Lower lobe of right lung (tissue), 2 donors: ENCODE measurements around the gene PCDHA3. TPM values are rescaled to one million over a fixed set of nuclear protein-coding genes. Genes with fewer than 3 reads are reported as not detected.

Experiments used
- ATAC-seq, 2 donors: fragments of 200-7000 bp; cut with Tn5 transposase; one replicate each; pipeline ENCODE4 v1.9.1; 2020 to 2022; ENCODE audit warnings: mild to moderate bottlenecking in 2 of 2, moderate library complexity in 2 of 2
- DNase-seq: peaks from one replicate; pipeline ENCODE4 v3.0.0-alpha.2; 2020
- H3K27ac ChIP-seq: fragments of 200-600 bp; one replicate; pipeline ENCODE4 v1.8.0; 2022
- H3K27me3 ChIP-seq: fragments of 200-600 bp; one replicate; pipeline ENCODE4 v1.8.0; 2022; ENCODE audit warnings: low read depth
- H3K36me3 ChIP-seq: fragments of 200-600 bp; one replicate; pipeline ENCODE4 v1.8.0; 2022; ENCODE audit warnings: mild to moderate bottlenecking
- H3K4me1 ChIP-seq: fragments of 200-600 bp; one replicate; pipeline ENCODE4 v1.8.0; 2022
- H3K4me3 ChIP-seq: fragments of 200-600 bp; one replicate; pipeline ENCODE4 v1.8.0; 2022; ENCODE audit warnings: mild to moderate bottlenecking
- H3K9me3 ChIP-seq: fragments of 200-600 bp; one replicate; pipeline ENCODE4 v1.8.0; 2022
- intact Hi-C: fragments of 100-400 bp; cut with DNase I; formaldehyde crosslinking; loops from one replicate; pipeline ENCODE4 v1.11.0; 2022
- long read RNA-seq: library from polyadenylated mRNA; unstranded; transcript quantifications from one replicate; pipeline ENCODE4 v2.0.0, GENCODE V29; 2021
- total RNA-seq: library from RNA; stranded (reverse); fragmentation: NEBNext Ultra II Directional; extraction: Animal tissue kit (Norgen Biotek cat#: 25700); gene quantifications from one replicate; pipeline ENCODE4 v1.2.1, GENCODE V29; 2021
- TF ChIP-seq, protein P1 (sequence below): fragments of 200-600 bp; IDR thresholded peaks from one replicate; pipeline ENCODE4 v1.8.0; 2022; ENCODE audit warnings: antibody characterized with exemption, mild to moderate bottlenecking
- donor health status: DM: no; HTN: yes; CAD: no; lungs with severe emphysema.

The PCDHA3 gene
- 0.77 TPM for total RNA-seq
- long read RNA-seq, result 0 reads

DNA sequence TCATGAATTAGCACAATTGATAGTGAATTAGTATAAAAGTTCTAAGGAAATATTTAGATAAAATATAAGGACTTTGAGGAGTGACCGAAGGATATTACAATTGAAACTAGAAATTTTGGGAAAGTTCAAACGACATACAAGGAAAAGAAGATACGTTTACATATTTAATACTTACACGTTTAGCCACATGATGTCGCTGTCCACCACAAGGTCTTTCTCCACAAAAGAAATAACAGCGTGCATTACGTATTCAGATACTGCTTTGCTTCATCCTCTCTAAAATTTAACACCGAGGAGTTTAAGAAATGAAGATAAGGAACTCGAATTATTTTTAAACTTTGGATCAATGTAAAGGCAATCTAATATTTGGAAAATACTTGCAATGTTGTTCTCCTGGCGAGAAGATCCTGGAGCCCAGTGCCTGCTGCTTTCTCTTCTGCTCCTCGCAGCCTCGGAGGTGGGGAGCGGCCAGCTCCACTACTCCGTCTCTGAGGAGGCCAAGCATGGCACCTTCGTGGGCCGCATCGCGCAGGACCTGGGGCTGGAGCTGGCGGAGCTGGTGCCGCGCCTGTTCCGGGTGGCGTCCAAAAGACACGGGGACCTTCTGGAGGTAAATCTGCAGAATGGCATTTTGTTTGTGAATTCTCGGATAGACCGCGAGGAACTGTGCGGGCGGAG lies at the start of gene PCDHA3:
Gene PCDHA3 (plus strand): TSS at position 242 of the 678 bp plus-strand sequence.
- DNase-seq (no peak), ATAC-seq (no peak)
- Histone ChIP-seq H3K4me3 (peak within 1 kb of the TSS; percentile 39), H3K36me3 (no peaks in the 10 kb centered on the region), H3K27me3 (peaks cover 16% of the 10 kb centered on the region), H3K27ac (no peak within 1 kb of the TSS), H3K9me3 (peaks cover 35% of the 10 kb centered on the region), H3K4me1 (no peaks in the 10 kb centered on the region)
- intact Hi-C loops, result no loop called here
- TF ChIP-seq, protein P1, sequence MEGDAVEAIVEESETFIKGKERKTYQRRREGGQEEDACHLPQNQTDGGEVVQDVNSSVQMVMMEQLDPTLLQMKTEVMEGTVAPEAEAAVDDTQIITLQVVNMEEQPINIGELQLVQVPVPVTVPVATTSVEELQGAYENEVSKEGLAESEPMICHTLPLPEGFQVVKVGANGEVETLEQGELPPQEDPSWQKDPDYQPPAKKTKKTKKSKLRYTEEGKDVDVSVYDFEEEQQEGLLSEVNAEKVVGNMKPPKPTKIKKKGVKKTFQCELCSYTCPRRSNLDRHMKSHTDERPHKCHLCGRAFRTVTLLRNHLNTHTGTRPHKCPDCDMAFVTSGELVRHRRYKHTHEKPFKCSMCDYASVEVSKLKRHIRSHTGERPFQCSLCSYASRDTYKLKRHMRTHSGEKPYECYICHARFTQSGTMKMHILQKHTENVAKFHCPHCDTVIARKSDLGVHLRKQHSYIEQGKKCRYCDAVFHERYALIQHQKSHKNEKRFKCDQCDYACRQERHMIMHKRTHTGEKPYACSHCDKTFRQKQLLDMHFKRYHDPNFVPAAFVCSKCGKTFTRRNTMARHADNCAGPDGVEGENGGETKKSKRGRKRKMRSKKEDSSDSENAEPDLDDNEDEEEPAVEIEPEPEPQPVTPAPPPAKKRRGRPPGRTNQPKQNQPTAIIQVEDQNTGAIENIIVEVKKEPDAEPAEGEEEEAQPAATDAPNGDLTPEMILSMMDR, result no peak

DNA sequence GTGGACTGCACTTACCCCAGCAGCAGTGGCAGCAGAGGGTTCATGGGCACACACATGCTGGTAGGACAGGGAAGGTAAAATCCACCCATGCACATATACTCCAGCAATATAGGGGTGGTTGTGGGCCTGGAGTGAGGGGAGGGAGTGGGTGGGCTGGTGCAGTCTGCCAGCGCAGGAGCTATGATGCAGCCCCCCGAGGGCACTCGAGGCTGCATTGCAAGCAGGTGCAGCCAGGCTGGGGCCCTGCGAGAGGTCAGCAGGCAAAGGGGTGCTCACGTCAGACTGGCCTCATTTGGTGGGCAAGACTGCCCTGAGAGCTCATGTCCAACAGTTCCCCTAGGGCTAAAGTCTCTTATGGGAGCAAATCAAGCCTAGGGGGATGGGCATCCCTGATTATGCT lies 47.3 kb upstream of the PCDHA3 start:
- intact Hi-C loops, result no loop called here
- peaks cover 50% of the 10 kb centered on the region for H3K9me3 ChIP-seq
- DNase-seq, result no peak

GRCh38 chr5:140764177-140764973 lies 36.5 kb upstream of the PCDHA3 start:
- intact Hi-C loops, result no loop called here
- H3K4me3 ChIP-seq, result no peak overlapping the region
- H3K36me3 ChIP-seq, result no peaks in the 10 kb centered on the region
- ATAC-seq (no peak), DNase-seq (no peak)
- H3K27me3 ChIP-seq, result no peaks in the 10 kb centered on the region
- no peaks in the 10 kb centered on the region for H3K4me1 ChIP-seq
- H3K27ac ChIP-seq, result no peak overlapping the region
- peaks cover 97% of the 10 kb centered on the region for H3K9me3 ChIP-seq
- TF ChIP-seq, protein P1, result no peak

More for the DNA sequence above, 47.3 kb upstream of the PCDHA3 start:
- TF ChIP-seq, protein P1, result no peak
- H3K36me3 ChIP-seq, result no peaks in the 10 kb centered on the region
- no peaks in the 10 kb centered on the region for H3K4me1 ChIP-seq
- ATAC-seq, result no peak
- no peaks in the 10 kb centered on the region for H3K27me3 ChIP-seq
- no peak overlapping the region for H3K4me3 ChIP-seq
- no peak overlapping the region for H3K27ac ChIP-seq

DNA sequence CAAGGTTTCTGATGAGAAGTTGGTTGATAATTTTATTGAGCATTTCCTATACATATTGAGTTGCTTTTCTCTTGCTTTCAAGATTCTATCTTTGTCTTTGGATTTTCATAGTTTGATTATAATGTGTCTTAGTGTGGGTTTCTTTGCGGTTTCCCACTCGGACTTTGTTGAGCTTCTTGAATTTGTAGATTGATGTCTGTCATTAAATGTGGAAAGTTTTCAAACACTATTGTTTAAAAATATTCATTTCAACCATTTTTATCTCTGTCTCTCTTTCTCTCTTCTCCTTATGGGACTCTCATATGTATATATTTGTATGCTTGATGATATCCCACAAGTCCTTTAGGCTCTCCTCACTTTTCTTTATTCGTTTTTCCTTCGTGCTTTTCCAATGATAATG lies 33.4 kb upstream of the PCDHA3 start:
- Histone ChIP-seq H3K27me3 (no peaks in the 10 kb centered on the region), H3K4me1 (no peaks in the 10 kb centered on the region), H3K9me3 (peaks cover 98% of the 10 kb centered on the region), H3K27ac (no peak overlapping the region), H3K36me3 (no peaks in the 10 kb centered on the region), H3K4me3 (no peak overlapping the region)
- TF ChIP-seq, protein P1, result no peak
- DNase-seq (no peak), ATAC-seq (no peak)
- intact Hi-C loops, result no loop called here

GRCh38 chr5:140780512-140780911 lies 20.3 kb upstream of the PCDHA3 start:
- Histone ChIP-seq H3K4me1 (no peaks in the 10 kb centered on the region), H3K27ac (no peak overlapping the region), H3K27me3 (no peaks in the 10 kb centered on the region), H3K36me3 (no peaks in the 10 kb centered on the region), H3K9me3 (peaks cover 62% of the 10 kb centered on the region), H3K4me3 (no peak overlapping the region)
- DNase-seq, result no peak
- intact Hi-C loops, result no loop called here
- ATAC-seq, result no peak
- TF ChIP-seq, protein P1, result no peak
